Osteocyte (in vitro differentiated cells): Measurements from ENCODE around the gene MPG. TPM values are rescaled to one million over a fixed set of nuclear protein-coding genes. Genes with fewer than 3 reads are reported as not detected.

Source experiments
- DNase-seq: peaks from one replicate; pipeline ENCODE4 v3.0.0; 2021; ENCODE audit warnings: mixed read lengths; ENCODE audit not compliant: unreplicated experiment; ENCODE audit errors: extremely low spot score
- H3K27ac Mint-ChIP-seq: one replicate; pipeline ENCODE4 v1.8.0; 2021; ENCODE audit warnings: mild to moderate bottlenecking, mixed read lengths; ENCODE audit not compliant: unreplicated experiment
- H3K27me3 Mint-ChIP-seq: one replicate; pipeline ENCODE4 v1.8.0; 2021; ENCODE audit warnings: mixed read lengths; ENCODE audit not compliant: unreplicated experiment
- H3K36me3 Mint-ChIP-seq: one replicate; pipeline ENCODE4 v1.8.0; 2021; ENCODE audit warnings: mixed read lengths; ENCODE audit not compliant: unreplicated experiment
- H3K4me1 Mint-ChIP-seq: one replicate; pipeline ENCODE4 v1.8.0; 2021; ENCODE audit warnings: mixed read lengths; ENCODE audit not compliant: unreplicated experiment
- H3K4me3 Mint-ChIP-seq: one replicate; pipeline ENCODE4 v1.8.0; 2021; ENCODE audit warnings: mild to moderate bottlenecking, moderate library complexity, mixed read lengths; ENCODE audit not compliant: unreplicated experiment
- H3K9me3 Mint-ChIP-seq: one replicate; pipeline ENCODE4 v1.8.0; 2021; ENCODE audit warnings: mixed read lengths; ENCODE audit not compliant: unreplicated experiment
- total RNA-seq: library from RNA; stranded (reverse); gene quantifications from 2 replicates; pipeline ENCODE4 v1.2.1, GENCODE V29; 2021
- TF ChIP-seq, protein P1 (sequence below): fragments of 200-600 bp; sonication (generic); IDR thresholded peaks from 2 replicates; pipeline ENCODE4 v1.5.0; 2021; ENCODE audit warnings: antibody characterized with exemption, mild to moderate bottlenecking, moderate library complexity

The MPG gene
- total RNA-seq, 1 donor from 2014 or later: 71.6 TPM

DNA sequence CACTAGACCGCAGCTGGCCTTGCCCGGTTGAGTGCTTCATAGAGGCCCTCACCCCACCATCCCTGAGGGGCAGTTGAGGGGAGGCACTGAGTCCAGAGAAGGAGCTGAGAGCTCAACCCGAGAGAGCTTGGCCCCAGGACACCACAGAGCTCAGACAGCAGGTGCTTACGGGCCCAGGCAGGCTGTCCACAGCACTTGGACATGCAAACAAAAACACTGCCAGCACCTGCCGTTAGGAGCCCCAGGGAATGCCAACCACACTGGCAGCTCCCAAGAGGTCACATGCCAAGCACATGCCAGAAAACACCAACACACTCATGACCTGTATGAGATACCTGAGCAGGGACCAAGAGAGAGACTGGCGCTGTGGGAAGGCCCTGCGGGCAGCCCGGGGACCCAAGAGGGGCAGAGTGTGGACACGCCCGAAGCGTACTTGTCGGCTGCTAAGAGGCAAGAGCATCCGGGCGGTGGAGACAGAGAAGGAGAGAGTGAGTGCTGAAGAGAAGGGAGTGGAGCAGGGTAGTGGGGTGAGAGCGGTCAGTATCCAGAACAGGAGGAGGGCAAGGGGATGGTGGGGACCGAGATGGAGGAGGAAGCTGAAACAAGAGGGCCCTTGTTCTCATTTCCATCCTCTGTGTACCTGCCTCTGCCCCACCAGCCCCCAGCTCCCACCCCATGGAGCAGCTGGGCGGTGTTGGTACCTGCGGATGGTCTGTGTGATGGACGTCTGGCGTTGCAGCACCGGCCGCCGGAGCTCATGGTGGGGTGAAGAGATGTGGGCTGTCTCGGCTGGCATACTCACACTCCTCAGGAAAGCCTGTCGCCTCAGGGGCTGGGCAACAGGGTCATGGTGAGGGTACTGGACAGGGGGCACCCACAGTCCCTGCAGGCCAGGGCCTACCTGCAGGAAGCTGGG lies 13.8 kb upstream of the MPG start:
- DNase-seq: no peak
- Mint-ChIP-seq H3K4me1 (peaks cover 28% of the 10 kb centered on the region), H3K4me3 (no peak overlapping the region), H3K27me3 (no peaks in the 10 kb centered on the region), H3K9me3 (no peaks in the 10 kb centered on the region), H3K36me3 (peaks cover 14% of the 10 kb centered on the region), H3K27ac (no peak overlapping the region)
- TF ChIP-seq, protein P1, sequence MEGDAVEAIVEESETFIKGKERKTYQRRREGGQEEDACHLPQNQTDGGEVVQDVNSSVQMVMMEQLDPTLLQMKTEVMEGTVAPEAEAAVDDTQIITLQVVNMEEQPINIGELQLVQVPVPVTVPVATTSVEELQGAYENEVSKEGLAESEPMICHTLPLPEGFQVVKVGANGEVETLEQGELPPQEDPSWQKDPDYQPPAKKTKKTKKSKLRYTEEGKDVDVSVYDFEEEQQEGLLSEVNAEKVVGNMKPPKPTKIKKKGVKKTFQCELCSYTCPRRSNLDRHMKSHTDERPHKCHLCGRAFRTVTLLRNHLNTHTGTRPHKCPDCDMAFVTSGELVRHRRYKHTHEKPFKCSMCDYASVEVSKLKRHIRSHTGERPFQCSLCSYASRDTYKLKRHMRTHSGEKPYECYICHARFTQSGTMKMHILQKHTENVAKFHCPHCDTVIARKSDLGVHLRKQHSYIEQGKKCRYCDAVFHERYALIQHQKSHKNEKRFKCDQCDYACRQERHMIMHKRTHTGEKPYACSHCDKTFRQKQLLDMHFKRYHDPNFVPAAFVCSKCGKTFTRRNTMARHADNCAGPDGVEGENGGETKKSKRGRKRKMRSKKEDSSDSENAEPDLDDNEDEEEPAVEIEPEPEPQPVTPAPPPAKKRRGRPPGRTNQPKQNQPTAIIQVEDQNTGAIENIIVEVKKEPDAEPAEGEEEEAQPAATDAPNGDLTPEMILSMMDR: no peak

DNA sequence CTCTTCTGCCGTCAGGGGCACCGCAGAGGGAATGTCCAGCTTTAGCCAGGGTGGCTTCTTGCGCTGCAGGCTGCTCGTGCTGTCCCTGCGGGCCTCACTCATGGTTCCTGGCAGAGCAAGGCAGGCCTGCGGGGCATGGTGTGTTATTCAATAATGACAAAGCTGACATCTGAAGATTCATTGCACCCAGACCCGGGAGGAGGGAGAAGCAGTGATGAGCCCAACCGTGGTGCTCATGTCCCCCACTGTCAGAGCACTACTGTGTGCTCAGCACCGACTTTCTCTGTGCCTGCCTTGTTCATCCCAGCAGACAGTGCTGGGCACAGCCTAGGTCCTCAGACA lies 13.1 kb upstream of the MPG start:
- Mint-ChIP-seq H3K27me3 (no peaks in the 10 kb centered on the region), H3K36me3 (peaks cover 10% of the 10 kb centered on the region), H3K9me3 (no peaks in the 10 kb centered on the region), H3K4me1 (peaks cover 33% of the 10 kb centered on the region), H3K27ac (no peak overlapping the region), H3K4me3 (no peak overlapping the region)
- DNase-seq: no peak
- TF ChIP-seq, protein P1: no peak

DNA sequence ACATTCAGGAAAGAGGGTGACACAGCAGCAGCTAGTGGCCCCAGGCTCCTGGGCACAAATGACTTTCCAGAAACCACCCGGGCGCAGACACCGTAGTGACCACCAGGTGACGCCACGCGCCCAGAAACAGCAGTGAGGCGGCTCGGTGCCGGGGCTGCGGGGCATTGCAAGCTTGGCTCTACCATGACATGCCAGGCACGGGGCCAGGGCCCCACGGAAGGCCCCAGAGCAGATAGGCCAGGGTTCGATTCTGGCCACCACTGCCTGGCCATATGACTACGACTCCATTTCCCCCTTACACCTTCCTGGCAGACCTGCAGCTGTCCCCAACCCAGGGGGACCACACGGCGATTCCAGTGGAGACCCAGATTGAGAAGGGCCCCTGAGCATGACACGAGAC lies 12.3 kb upstream of the MPG start:
- TF ChIP-seq, protein P1: peak; percentile 95

DNA sequence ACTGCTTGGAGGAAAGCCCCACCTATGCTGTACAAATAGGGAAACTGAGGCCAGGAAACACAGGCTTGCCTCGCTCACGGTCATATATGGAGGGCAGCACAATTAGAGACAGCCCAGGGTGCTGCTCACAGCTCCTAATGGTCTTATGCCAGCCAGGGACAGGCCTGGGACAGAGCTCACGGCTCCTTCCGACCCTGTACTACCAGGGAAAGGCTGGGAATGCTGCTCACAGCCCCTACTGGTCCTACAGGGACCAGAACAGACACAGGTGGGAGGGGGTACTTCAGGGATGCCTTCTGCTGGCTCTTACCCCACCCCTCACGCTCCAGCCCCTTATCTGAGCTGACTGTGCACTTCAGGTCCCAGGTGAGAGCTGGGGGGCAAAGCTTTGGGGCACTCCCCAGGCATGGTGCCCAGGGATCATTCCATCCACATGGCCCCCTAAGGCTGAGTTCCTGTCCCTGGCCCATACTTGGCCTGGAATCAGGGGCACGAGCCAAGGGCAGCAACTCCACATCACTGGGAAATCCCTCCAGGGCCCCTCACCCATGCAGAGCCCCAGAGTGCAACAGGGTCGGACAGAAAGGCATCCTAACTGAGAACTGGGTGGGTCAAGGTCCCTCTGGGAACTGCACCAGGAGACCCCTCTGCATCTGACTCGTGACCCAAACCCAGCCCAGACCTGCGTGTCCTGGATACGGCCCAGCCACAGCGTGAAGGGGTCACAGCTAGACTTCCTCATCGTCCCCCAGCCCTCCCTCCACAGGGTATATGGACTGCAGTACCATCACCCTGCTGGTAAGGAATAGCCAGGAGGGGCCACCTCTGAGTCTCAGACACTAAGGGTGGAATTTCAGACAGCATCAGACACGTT lies 11.5 kb upstream of the MPG start:
- H3K4me3 Mint-ChIP-seq: no peak overlapping the region
- no peak overlapping the region for H3K27ac Mint-ChIP-seq
- H3K9me3 Mint-ChIP-seq: no peaks in the 10 kb centered on the region
- DNase-seq: no peak
- peaks cover 44% of the 10 kb centered on the region for H3K4me1 Mint-ChIP-seq
- TF ChIP-seq, protein P1: no peak
- H3K36me3 Mint-ChIP-seq: peaks cover 4% of the 10 kb centered on the region
- H3K27me3 Mint-ChIP-seq: no peaks in the 10 kb centered on the region

More for the DNA sequence above, 12.3 kb upstream of the MPG start:
- peak; percentile 95 for DNase-seq
- Mint-ChIP-seq H3K9me3 (no peaks in the 10 kb centered on the region), H3K36me3 (peaks cover 5% of the 10 kb centered on the region), H3K27me3 (no peaks in the 10 kb centered on the region), H3K4me3 (no peak overlapping the region), H3K27ac (peak overlapping the region; percentile 50), H3K4me1 (peaks cover 39% of the 10 kb centered on the region)
